D341Med (cell line): ENCODE measurements around the gene TXN.
"Not testable (repeated sequence)": the region's sequence is repeated elsewhere in the genome, so short reads cannot be mapped to it uniquely, and the experiment has no call there.

Experiments used
- DNase-seq: peaks from one replicate; pipeline ENCODE4 v3.0.0; 2012; ENCODE audit warnings: low spot score

TXN gene

GRCh38 chr9:110208031-110208430, 48.3 kb downstream of the TXN start, which contains the start of gene C9orf152:
Gene C9orf152 (minus strand): TSS chr9:110208159. CDS start chr9:110207579, 580 bp downstream.
- DNase-seq, result no peak

GRCh38 chr9:110207071-110207641, 49.2 kb downstream of the TXN start:
- DNase-seq, result no peak

DNA sequence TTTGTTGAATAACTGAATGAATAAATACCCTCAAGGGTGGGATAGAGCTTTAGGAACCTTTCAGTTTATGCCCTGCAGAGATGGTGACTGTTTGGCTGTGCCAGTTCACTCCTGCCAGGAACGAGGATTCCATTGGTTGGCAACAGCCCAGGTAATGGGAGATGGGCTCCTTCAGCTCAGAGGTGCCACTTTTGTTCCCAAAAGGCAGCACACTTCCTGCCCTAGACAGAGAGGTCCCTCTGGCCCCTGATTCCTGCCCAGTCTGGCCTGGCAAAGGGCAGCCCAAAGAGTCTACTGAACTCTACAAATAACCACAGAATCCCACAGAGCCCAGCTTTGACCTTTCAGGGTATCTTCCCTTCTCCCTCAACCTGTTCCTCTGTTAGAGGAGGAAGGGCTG, 49.9 kb downstream of the TXN start:
- no peak for DNase-seq

GRCh38 chr9:110205612-110206011, 50.7 kb downstream of the TXN start:
- not testable (repeated sequence) for DNase-seq

DNA sequence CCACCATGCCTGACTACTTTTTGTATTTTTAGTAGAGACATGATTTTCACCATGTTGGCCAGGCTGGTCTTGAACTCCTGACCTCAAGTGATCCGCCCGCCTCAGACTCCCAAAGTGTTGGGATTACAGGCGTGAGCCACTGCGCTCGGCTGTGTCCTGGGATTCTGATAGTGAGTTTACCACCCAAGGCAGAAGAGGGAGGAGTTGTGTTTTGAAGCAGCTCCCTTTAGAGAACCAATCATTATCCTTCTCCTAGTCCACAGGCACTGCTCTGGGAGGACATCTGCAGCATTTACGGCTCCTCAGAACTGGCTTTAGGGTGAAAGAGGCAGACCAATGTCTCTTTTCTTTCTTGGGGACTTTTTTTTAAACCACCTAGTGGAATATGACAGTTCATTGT, 54.1 kb downstream of the TXN start:
- no peak for DNase-seq

GRCh38 chr9:110199643-110200042, 56.7 kb downstream of the TXN start:
- DNase-seq, result no peak

DNA sequence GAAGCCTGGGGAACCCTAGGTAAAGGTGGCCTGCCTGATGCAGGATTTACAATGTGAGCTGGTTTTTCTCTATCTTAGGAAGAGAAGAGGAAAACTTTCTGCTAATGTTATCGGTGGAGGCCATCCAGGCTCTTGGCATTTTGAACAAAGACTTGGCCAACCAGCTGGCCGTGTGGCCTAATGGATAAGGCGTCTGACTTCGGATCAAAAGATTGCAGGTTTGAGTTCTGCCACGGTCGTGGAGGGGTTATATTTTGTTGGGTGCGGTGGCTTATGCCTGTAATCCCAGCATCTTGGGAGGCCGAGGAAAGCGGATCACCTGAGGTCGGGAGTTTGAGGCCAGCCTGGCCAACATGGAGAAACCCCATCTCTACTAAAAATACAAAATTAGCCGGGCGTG, 58.0 kb downstream of the TXN start:
- DNase-seq, result no peak

DNA sequence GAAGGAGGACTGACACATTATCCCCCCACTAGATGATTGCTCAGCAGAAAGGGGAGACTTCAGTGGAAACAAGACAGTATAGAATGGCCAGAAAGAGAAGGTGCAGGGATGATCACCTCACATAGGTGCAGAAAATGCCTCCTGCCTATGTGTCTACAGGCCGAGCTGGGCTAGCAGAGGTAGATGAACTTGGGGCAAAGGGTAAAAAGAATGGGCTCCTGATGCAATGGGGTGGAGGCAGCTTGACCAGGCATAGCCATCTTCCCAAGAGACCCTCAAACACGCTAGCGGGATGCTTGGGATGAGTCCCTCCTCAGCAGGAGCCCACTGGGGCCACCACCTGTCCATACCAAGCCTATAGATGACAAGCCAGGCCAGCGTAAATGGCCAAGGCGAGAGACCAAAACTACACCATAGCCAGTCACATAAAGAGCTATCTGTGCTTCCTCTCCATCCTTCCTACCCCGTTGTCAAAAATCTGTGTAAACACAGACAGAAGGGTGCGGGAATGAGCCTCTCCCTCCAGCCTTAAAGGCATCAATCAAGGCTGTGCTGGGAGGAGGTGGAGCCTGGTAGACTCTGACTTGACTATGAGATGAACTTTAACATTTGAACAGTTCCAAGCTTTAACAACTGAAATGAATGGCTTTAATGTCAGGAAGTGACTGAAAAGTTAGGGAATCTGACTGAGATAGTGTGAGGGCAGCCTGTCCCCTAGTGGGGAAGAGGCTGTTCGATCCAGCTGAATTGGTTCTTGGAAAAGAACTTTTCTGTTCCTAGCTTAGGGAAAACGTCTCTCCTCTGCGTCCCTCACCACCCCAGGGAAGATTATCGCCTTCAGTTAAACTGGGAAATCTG, 58.7 kb downstream of the TXN start:
- DNase-seq, result no peak

GRCh38 chr9:110196084-110196499, 60.2 kb downstream of the TXN start:
- not testable (repeated sequence) for DNase-seq
